CD4-positive, alpha-beta T cell treated with Interleukin-15 for 1 hour (primary cell): Measurements from ENCODE around the gene CCDC14.
"Not testable (repeated sequence)": the region's sequence is repeated elsewhere in the genome, so short reads cannot be mapped to it uniquely, and the experiment has no call there.

ENCODE experiments used
- DNase-seq: peaks from one replicate; pipeline ENCODE4 v3.0.0-alpha.2; 2020

Gene CCDC14

GRCh38 chr3:123960781-123961507 lies at the start of gene CCDC14:
CCDC14 (minus strand) TSS chr3:123961229; CDS start chr3:123961173, 56 bp downstream.
- peak; percentile 77 for DNase-seq

- DNase-seq = not testable (repeated sequence)
Observed at GRCh38 chr3:124008321-124008720, 47.3 kb upstream of the CCDC14 start.

GRCh38 chr3:124007186-124007585 lies 46.2 kb upstream of the CCDC14 start:
- DNase-seq = no peak

- DNase-seq = not testable (repeated sequence)
Observed at GRCh38 chr3:124002405-124003079, 41.5 kb upstream of the CCDC14 start.

GRCh38 chr3:124001366-124001765 lies 40.3 kb upstream of the CCDC14 start:
- DNase-seq = not testable (repeated sequence)

- no peak for DNase-seq
Observed at GRCh38 chr3:123997543-123997942, 36.5 kb upstream of the CCDC14 start.

- no peak for DNase-seq
Observed at GRCh38 chr3:123993818-123994217, 32.8 kb upstream of the CCDC14 start.

GRCh38 chr3:123991730-123992588 lies 30.9 kb upstream of the CCDC14 start, which contains the start of gene ROPN1:
ROPN1 (minus strand) TSS chr3:123992124; CDS start chr3:123980481, 11,643 bp downstream.
- not testable (repeated sequence) for DNase-seq

GRCh38 chr3:123986427-123986826 lies 25.4 kb upstream of the CCDC14 start:
- no peak for DNase-seq

- DNase-seq = no peak
Observed at GRCh38 chr3:123984957-123985356, 23.9 kb upstream of the CCDC14 start.

GRCh38 chr3:123984350-123984749 lies 23.3 kb upstream of the CCDC14 start:
- no peak for DNase-seq

GRCh38 chr3:123981317-123981716 lies 20.3 kb upstream of the CCDC14 start:
- DNase-seq = not testable (repeated sequence)

GRCh38 chr3:123980539-123980938 lies 19.5 kb upstream of the CCDC14 start:
- DNase-seq = no peak

- not testable (repeated sequence) for DNase-seq
Observed at GRCh38 chr3:123979525-123980501, 18.8 kb upstream of the CCDC14 start.

- not testable (repeated sequence) for DNase-seq
Observed at GRCh38 chr3:123976904-123977303, 15.9 kb upstream of the CCDC14 start.

- DNase-seq = not testable (repeated sequence)
Observed at GRCh38 chr3:123976181-123976898, 15.3 kb upstream of the CCDC14 start.

GRCh38 chr3:123975030-123975429 lies 14.0 kb upstream of the CCDC14 start:
- DNase-seq = not testable (repeated sequence)

GRCh38 chr3:123971406-123971805 lies 10.4 kb upstream of the CCDC14 start:
- no peak for DNase-seq

GRCh38 chr3:123967260-123967659 lies 6.2 kb upstream of the CCDC14 start:
- not testable (repeated sequence) for DNase-seq

- DNase-seq = not testable (repeated sequence)
Observed at GRCh38 chr3:123966799-123967198, 5.8 kb upstream of the CCDC14 start.

- DNase-seq = not testable (repeated sequence)
Observed at GRCh38 chr3:123964793-123965192, 3.8 kb upstream of the CCDC14 start.
